Hair follicular keratinocyte (primary cell): ENCODE measurements around the gene RPAP2. TPM values are rescaled to one million over a fixed set of nuclear protein-coding genes. Genes with fewer than 3 reads are reported as not detected.

Experiments used
- total RNA-seq: library from RNA; depleted of rRNA; stranded (reverse); fragments of >200 nt; gene quantifications from 2 replicates; pipeline ENCODE4 v1.2.3, GENCODE V29; 2015

RPAP2 gene
- total RNA-seq = 14.5 and 16.7 TPM in 2 replicates

GRCh38 chr1:92298573-92299476 is at the start of gene RPAP2, which contains the start of gene GLMN:
TSS of gene RPAP2 (plus strand) at chr1:92299059. CDS start at chr1:92299074, 15 bp downstream.
TSS of gene GLMN (minus strand) at chr1:92298987. CDS start at chr1:92297999, 988 bp downstream.

Other genes starting within 250 kb of the RPAP2 start
- not detected in 2 replicates for gene SETSIP, start 223.6 kb upstream of the RPAP2 start, total RNA-seq
- 2.1 and 2.8 TPM in 2 replicates for gene BTBD8, start 218.7 kb upstream of the RPAP2 start, total RNA-seq
- not detected in 2 replicates for gene C1orf146, start 81.1 kb upstream of the RPAP2 start, total RNA-seq
- 6.8 and 9.4 TPM in 2 replicates for gene GLMN, start 72 bp upstream of the RPAP2 start, total RNA-seq
- 0.08 TPM in 1 of 2 replicates, not detected in the other for gene GFI1, start 187.9 kb downstream of the RPAP2 start, total RNA-seq